H1 (cell line): ENCODE measurements around the gene KCNN4. TPM values are rescaled to one million over a fixed set of nuclear protein-coding genes. Genes with fewer than 3 reads are reported as not detected.

Experiments
- CTCF ChIA-PET: fragments of 300-600 bp; sonication (Branson Sonifier 250); formaldehyde crosslinking; loops from one replicate; lab custom pipeline; 2021; ENCODE audit not compliant: partially characterized antibody; lab: Charles Lee
- POLR2A ChIA-PET: fragments of 300-600 bp; sonication (Branson Sonifier 250); formaldehyde crosslinking; loops from one replicate; lab custom pipeline; 2021; ENCODE audit warnings: inconsistent platforms; ENCODE audit not compliant: partially characterized antibody; lab: Charles Lee
- DNase-seq, 2 experiments: peaks; one replicate each; pipeline versions ENCODE4 v3.0.0 to v3.0.0-alpha.2; 2010 to 2022; ENCODE audit warnings: low spot score in 2 of 2, low read depth in 1 of 2, mixed read lengths in 1 of 2
- FAIRE-seq: peaks from 2 replicates; lab custom pipeline; 2011; peaks lifted over from hg19 to GRCh38; lab: Jason Lieb, UNC
- H2AFZ ChIP-seq: 2 replicates; pipeline ENCODE4 v1.8.1; 2012; ENCODE audit warnings: low read length, inconsistent platforms
- H2AK5ac ChIP-seq: 2 replicates; pipeline ENCODE4 v1.6.1; 2013; ENCODE audit warnings: low read depth, low read length
- H2BK120ac ChIP-seq: replicated peaks from 2 replicates; pipeline ENCODE3; 2013; ENCODE audit warnings: low read depth, low read length, inconsistent platforms
- H2BK12ac ChIP-seq: 2 replicates; pipeline ENCODE4 v1.6.1; 2013; ENCODE audit warnings: low read depth, low read length
- H2BK15ac ChIP-seq: 2 replicates; pipeline ENCODE4 v1.6.1; 2013; ENCODE audit warnings: low read length
- H2BK20ac ChIP-seq: 2 replicates; pipeline ENCODE4 v1.6.1; 2013; ENCODE audit warnings: low read length
- H2BK5ac ChIP-seq: 2 replicates; pipeline ENCODE4 v1.6.1; 2013; ENCODE audit warnings: low read depth, low read length
- H3K14ac ChIP-seq: 2 replicates; pipeline ENCODE4 v1.6.1; 2013; ENCODE audit warnings: inconsistent platforms; ENCODE audit not compliant: insufficient read length
- H3K18ac ChIP-seq: 2 replicates; pipeline ENCODE4 v1.6.1; 2013; ENCODE audit warnings: low read length; ENCODE audit errors: extremely low read depth
- H3K23ac ChIP-seq: 2 replicates; pipeline ENCODE4 v1.6.1; 2013; ENCODE audit warnings: inconsistent platforms; ENCODE audit not compliant: insufficient read length
- H3K23me2 ChIP-seq: 2 replicates; pipeline ENCODE4 v1.6.1; 2013; ENCODE audit warnings: low read depth, low read length
- H3K27ac ChIP-seq: 2 replicates; pipeline ENCODE4 v1.6.1; 2011; ENCODE audit warnings: low read depth, low read length, inconsistent platforms
- H3K27me3 ChIP-seq, 4 experiments: replicated peaks in 1 of 4; 1 replicate in 1 of 4; 2 replicates in 3 of 4; pipeline versions ENCODE4 v1.6.1 to v1.8.1; 2011 to 2013; ENCODE audit warnings: low read length in 3 of 4, mild to moderate bottlenecking in 3 of 4, inconsistent platforms in 2 of 4, mixed read lengths in 2 of 4, moderate library complexity in 1 of 4; ENCODE audit not compliant: control insufficient read depth in 3 of 4, insufficient read depth in 3 of 4; ENCODE audit errors: extremely low read depth in 1 of 4
- H3K36me3 ChIP-seq, 4 experiments: 2 replicates each; pipeline versions ENCODE4 v1.6.1 to v1.8.1; 2011 to 2013; ENCODE audit warnings: mild to moderate bottlenecking in 4 of 4, low read length in 3 of 4, moderate library complexity in 2 of 4, control low read depth in 1 of 4, inconsistent platforms in 1 of 4; ENCODE audit not compliant: insufficient read depth in 4 of 4, control insufficient read depth in 2 of 4
- H3K4ac ChIP-seq: replicated peaks from 2 replicates; pipeline ENCODE3; 2013; ENCODE audit warnings: low read length, low read depth, mixed read lengths, inconsistent platforms; ENCODE audit not compliant: insufficient read length
- H3K4me1 ChIP-seq, 4 experiments: replicated peaks in 1 of 4; 1 replicate in 1 of 4; 2 replicates in 3 of 4; pipeline versions ENCODE4 v1.6.1 to v1.8.1; 2011 to 2013; ENCODE audit warnings: low read length in 3 of 4, inconsistent platforms in 2 of 4, mixed read lengths in 1 of 4; ENCODE audit not compliant: insufficient read depth in 4 of 4, control insufficient read depth in 3 of 4
- H3K4me2 ChIP-seq, 2 experiments: 2 replicates each; pipeline versions ENCODE4 v1.6.1 to v1.8.1; 2011 to 2013; ENCODE audit warnings: low read depth in 2 of 2, low read length in 2 of 2, control low read depth in 1 of 2, inconsistent platforms in 1 of 2, mild to moderate bottlenecking in 1 of 2; ENCODE audit not compliant: insufficient read depth in 1 of 2
- H3K4me3 ChIP-seq, 4 experiments: fragments of 200-600, 300-600 bp in 1 of 4; sonication (generic), shearing (Covaris generic), sonication (Bioruptor Twin) in 1 of 4; 2 replicates each; pipeline versions ENCODE4 v1.5.1 to v1.8.1; 2011 to 2016; ENCODE audit warnings: low read length in 4 of 4, low read depth in 3 of 4, control low read depth in 2 of 4, inconsistent platforms in 2 of 4, mild to moderate bottlenecking in 2 of 4, mixed read lengths in 1 of 4, moderate library complexity in 1 of 4; ENCODE audit not compliant: insufficient read depth in 2 of 4; ENCODE audit errors: extremely low read depth in 1 of 4
- H3K56ac ChIP-seq: replicated peaks from 2 replicates; pipeline ENCODE3; 2013; ENCODE audit warnings: low read depth, mild to moderate bottlenecking, mixed read lengths, low read length, inconsistent platforms; ENCODE audit not compliant: insufficient read length
- H3K79me1 ChIP-seq: 2 replicates; pipeline ENCODE4 v1.6.1; 2013; ENCODE audit warnings: low read depth, low read length, control low read depth
- H3K79me2 ChIP-seq, 2 experiments: 2 replicates each; pipeline versions ENCODE4 v1.6.1 to v1.8.1; 2012 to 2013; ENCODE audit warnings: low read length in 2 of 2, mild to moderate bottlenecking in 2 of 2, inconsistent platforms in 1 of 2; ENCODE audit not compliant: insufficient read depth in 2 of 2, control insufficient read depth in 1 of 2
- H3K9ac ChIP-seq, 4 experiments: replicated peaks in 1 of 4; 1 replicate in 1 of 4; 2 replicates in 3 of 4; pipeline versions ENCODE4 v1.6.1 to v1.8.1; 2011 to 2013; ENCODE audit warnings: low read depth in 3 of 4, low read length in 3 of 4, control low read depth in 2 of 4, mild to moderate bottlenecking in 2 of 4, moderate library complexity in 2 of 4, inconsistent platforms in 1 of 4; ENCODE audit errors: extremely low read depth in 1 of 4
- H3K9me3 ChIP-seq, 2 experiments: 2 replicates each; pipeline versions ENCODE4 v1.6.1 to v1.8.1; 2012 to 2013; ENCODE audit warnings: mild to moderate bottlenecking in 2 of 2, moderate library complexity in 2 of 2, control low read depth in 1 of 2, inconsistent platforms in 1 of 2, low read depth in 1 of 2, low read length in 1 of 2, mixed read lengths in 1 of 2; ENCODE audit not compliant: insufficient read depth in 2 of 2
- H4K20me1 ChIP-seq, 2 experiments: replicated peaks in 1 of 2; 2 replicates each; pipeline versions ENCODE3 to v1.8.1; 2011 to 2013; ENCODE audit warnings: inconsistent platforms in 2 of 2, low read length in 2 of 2, mild to moderate bottlenecking in 1 of 2; ENCODE audit not compliant: insufficient read depth in 2 of 2, control insufficient read depth in 1 of 2
- H4K5ac ChIP-seq: 2 replicates; pipeline ENCODE4 v1.6.1; 2013; ENCODE audit warnings: low read length, low read depth, mixed read lengths, inconsistent platforms; ENCODE audit not compliant: insufficient read length
- H4K8ac ChIP-seq: 2 replicates; pipeline ENCODE4 v1.8.0; 2013; ENCODE audit warnings: mild to moderate bottlenecking, moderate library complexity, low read length, inconsistent platforms; ENCODE audit not compliant: insufficient read depth; ENCODE audit errors: extremely low read depth
- H4K91ac ChIP-seq: replicated peaks from 2 replicates; pipeline ENCODE3; 2013; ENCODE audit warnings: low read length, mixed read lengths, inconsistent platforms; ENCODE audit not compliant: insufficient read length
- CREB1 ChIP-seq: IDR thresholded peaks from 2 replicates; pipeline ENCODE4 v1.6.1; 2012; ENCODE audit warnings: inconsistent platforms
- CTCF ChIP-seq, 3 experiments: IDR thresholded peaks; 1 replicate in 2 of 3; 2 replicates in 1 of 3; pipeline versions ENCODE4 v1.5.1 to v1.6.1; 2011; ENCODE audit warnings: low read length in 3 of 3, mild to moderate bottlenecking in 3 of 3, inconsistent platforms in 2 of 3, low read depth in 1 of 3, moderate library complexity in 1 of 3; ENCODE audit not compliant: insufficient read depth in 1 of 3; ENCODE audit errors: control extremely low read depth in 1 of 3
- FOSL1 ChIP-seq: IDR thresholded peaks from 2 replicates; pipeline ENCODE4 v1.6.1; 2011; ENCODE audit warnings: mild to moderate bottlenecking, low read depth, low read length, moderate library complexity; ENCODE audit not compliant: insufficient read depth
- RAD21 ChIP-seq, 2 experiments: IDR thresholded peaks in 1 of 2; conservative IDR thresholded peaks in 1 of 2; 2 replicates each; pipeline ENCODE4 v1.6.1; 2011; ENCODE audit warnings: low read depth in 2 of 2, low read length in 2 of 2, improper control_type of control experiment in 1 of 2, inconsistent platforms in 1 of 2, mild to moderate bottlenecking in 1 of 2, moderate library complexity in 1 of 2
- YY1 ChIP-seq: IDR thresholded peaks from 2 replicates; pipeline ENCODE4 v1.6.1; 2011; ENCODE audit warnings: low read depth, mild to moderate bottlenecking, low read length
- WGBS, 2 experiments: shearing (Covaris generic) in 1 of 2; methylation state at CpG; one replicate each; pipeline versions ENCODE4 v1.1.6 to v1.1.7; 2013 to 2015; ENCODE audit warnings: low lambda C conversion rate in 2 of 2, mixed read lengths in 2 of 2, inconsistent platforms in 1 of 2, low coverage in 1 of 2, missing lambda C conversion rate in 1 of 2; ENCODE audit not compliant: insufficient replicate concordance in 2 of 2, insufficient coverage in 1 of 2, insufficient read length in 1 of 2; ENCODE audit errors: extremely low coverage in 1 of 2, missing lambda C conversion rate in 1 of 2; 5-methylcytosine and 5-hydroxymethylcytosine counted together
- polyA plus RNA-seq, 7 experiments: library from polyadenylated mRNA; depleted of rRNA in 3 of 7; stranded (reverse) in 5 of 7; unstranded in 2 of 7; fragments of >200 nt in 5 of 7; fragments of 200-250 nt in 2 of 7; gene quantifications; 1 replicate in 5 of 7; 2 replicates in 1 of 7; 4 replicates in 1 of 7; pipeline versions ENCODE4 v1.2.1 to v1.2.3, GENCODE V29; 2011 to 2013; ENCODE audit warnings: missing spikeins in 2 of 7, mixed read lengths in 2 of 7
- total RNA-seq: library from RNA; stranded (reverse); fragmentation: NEBNext Ultra II Directional; extraction: Animal tissue kit (Norgen Biotek cat#: 25700); gene quantifications from 2 replicates; pipeline ENCODE4 v1.2.1, GENCODE V29; 2021

KCNN4 gene
- total and polyA plus RNA-seq, 2 of the 8 experiments (the other 6 are each of a cell fraction or from before 2014, with no cell fraction given), result 0.78 to 1.5 TPM

- H3K4me2 ChIP-seq, result no peak overlapping the region
These were observed 4.4 kb upstream of the KCNN4 start for GRCh38 chr19:43784981-43785808.

More at GRCh38 chr19:43784981-43785808, 4.4 kb upstream of the KCNN4 start:
- FAIRE-seq (no peak), DNase-seq (peak in 1 of 2 experiments; percentile 64)
- Histone ChIP-seq H4K5ac (no peak overlapping the region), H2BK12ac (no peak overlapping the region), H2BK120ac (no peak overlapping the region), H3K23me2 (0 out of 2 replicates have a peak, but pooled peaks cover 2% of the 10 kb centered on the region), H3K9me3 (no peaks in the 10 kb centered on the region), H4K20me1 (peaks cover 0 to 4% of the 10 kb centered on the region in 2 experiments), H2BK15ac (no peak overlapping the region), H3K79me2 (no peaks in the 10 kb centered on the region), H3K14ac (no peak overlapping the region), H3K4me1 (peaks cover 0 to 2% (median under 1%) of the 10 kb centered on the region in 4 experiments; a peak in 3 of 7 replicates), H3K4ac (no peak overlapping the region), H2BK20ac (no peak overlapping the region), H4K91ac (peak overlapping the region; percentile 12), H3K9ac (no peak overlapping the region; a peak in 1 of 7 replicates), H4K8ac (peak overlapping the region; percentile 81; the same call in 1 of the 2 replicates), H2AK5ac (no peak overlapping the region), H3K56ac (no peak overlapping the region), H2AFZ (peak overlapping the region; percentile 94; the same call in 1 of the 2 replicates), H3K27ac (no peak overlapping the region), H3K18ac (no peak overlapping the region; the same call in 1 of the 2 replicates), H3K36me3 (no peaks in the 10 kb centered on the region), H2BK5ac (no peak overlapping the region), H3K27me3 (no peaks in the 10 kb centered on the region; a peak in 1 of 7 replicates), H3K23ac (no peak overlapping the region), H3K4me3 (no peak overlapping the region), H3K79me1 (no peaks in the 10 kb centered on the region; the same call in 1 of the 2 replicates)
- CTCF ChIA-PET, result interaction anchor here (1.0 to 37.0 kb wide), 7 partner anchors 8 to 106 kb away, joined by 4 to 703 read pairs (median 5); partner anchors contain the start of genes IRGC and SMG9
- WGBS, 2 experiments, result 42% methylated on average over 10 of the region's 10 CpGs; no CpG with 5 or more reads in 1 of the 2 experiments
- POLR2A ChIA-PET, result interaction anchor here (0.6 to 1.0 kb wide), 4 partner anchors 10 to 216 kb away, joined by 3 to 5 read pairs (median 4); no protein-coding TSS in a partner anchor
- TF ChIP-seq CREB1, result 0 out of 2 replicates have a peak, but pooled peaks have one; percentile 7
- peak; percentile 95 to 96 for TF ChIP-seq RAD21 (IDR thresholded peaks at IDR 0.05 in 1 of 2, conservative IDR thresholded peaks at IDR 0.05 in 1 of 2; ENCODE audit: low read depth in 2 of 2, low read length in 2 of 2)
- TF ChIP-seq FOSL1, result no peak
- TF ChIP-seq CTCF (IDR thresholded peaks at IDR 0.05; ENCODE audit: control extremely low read depth in 1 of 3, insufficient read depth in 1 of 3, low read depth in 1 of 3, low read length in 3 of 3), result peak; percentile 66 to 98 (median 95)
- TF ChIP-seq YY1, result peak; percentile 76
